A673 (cell line): Measurements from ENCODE around the gene CREB5. TPM values are rescaled to one million over a fixed set of nuclear protein-coding genes. Genes with fewer than 3 reads are reported as not detected.

Experiments
- BruUV-seq: library from RNA; stranded (reverse); fragments of 400-500 nt; replicated peaks from 2 replicates; lab custom pipeline; 2021; lab: Mats Ljungman, UMichigan
- CTCF ChIA-PET: fragments of 300-600 bp; sonication (Branson Sonifier 250); formaldehyde crosslinking; loops from one replicate; lab custom pipeline; 2022; ENCODE audit warnings: antibody characterized with exemption; lab: Charles Lee
- POLR2A ChIA-PET: fragments of 300-600 bp; sonication (Branson Sonifier 250); formaldehyde crosslinking; loops from one replicate; lab custom pipeline; 2022; ENCODE audit warnings: antibody characterized with exemption; ENCODE audit not compliant: low non-redundant PET; lab: Charles Lee
- DNase-seq: peaks from one replicate; pipeline ENCODE4 v3.0.0-alpha.2; 2015; ENCODE audit warnings: low spot score
- H3K27ac ChIP-seq: fragments of 200-600 bp; sonication (generic); 2 replicates; pipeline ENCODE4 v1.5.1; 2016; ENCODE audit warnings: mixed run types, low read depth, mild to moderate bottlenecking, mixed read lengths, antibody characterized with exemption, low read length; ENCODE audit not compliant: poor library complexity, severe bottlenecking
- H3K27me3 ChIP-seq: fragments of 200-600 bp; sonication (generic); replicated peaks from 2 replicates; pipeline ENCODE4 v1.6.1; 2017; ENCODE audit warnings: mixed run types, low read depth, mild to moderate bottlenecking, mixed read lengths, antibody characterized with exemption, low read length; ENCODE audit not compliant: insufficient read depth, poor library complexity
- H3K36me3 ChIP-seq: fragments of 200-600 bp; sonication (generic); 2 replicates; pipeline ENCODE4 v1.6.1; 2016; ENCODE audit warnings: mixed run types, mild to moderate bottlenecking, mixed read lengths, antibody characterized with exemption, low read length; ENCODE audit not compliant: insufficient read depth, poor library complexity, severe bottlenecking
- H3K4me1 ChIP-seq: fragments of 200-600 bp; sonication (generic); 2 replicates; pipeline ENCODE4 v1.6.1; 2017; ENCODE audit warnings: mixed run types, mild to moderate bottlenecking, mixed read lengths, antibody characterized with exemption, low read length; ENCODE audit not compliant: insufficient read depth, poor library complexity, severe bottlenecking
- H3K4me3 ChIP-seq: fragments of 200-600 bp; sonication (generic); 2 replicates; pipeline ENCODE4 v1.5.1; 2016; ENCODE audit warnings: low read depth, mixed run types, mild to moderate bottlenecking, mixed read lengths, low read length; ENCODE audit not compliant: poor library complexity, severe bottlenecking
- H3K9me3 ChIP-seq: fragments of 200-600 bp; sonication (generic); 2 replicates; pipeline ENCODE4 v1.6.1; 2016; ENCODE audit warnings: mixed run types, low read depth, mild to moderate bottlenecking, mixed read lengths, antibody characterized with exemption, low read length; ENCODE audit not compliant: poor library complexity, severe bottlenecking
- EZH2 ChIP-seq: fragments of 200-600 bp; sonication (generic); IDR thresholded peaks from 2 replicates; pipeline ENCODE4 v1.6.1; 2017; ENCODE audit warnings: borderline replicate concordance, low read depth, mild to moderate bottlenecking, mixed read lengths, antibody characterized with exemption, low read length; ENCODE audit not compliant: poor library complexity, severe bottlenecking
- intact Hi-C: fragments of 100-400 bp; cut with micrococcal nuclease; formaldehyde crosslinking; loops from one replicate; pipeline ENCODE4 v1.10.0; 2022; ENCODE audit not compliant: unreplicated experiment
- total RNA-seq: library from RNA; stranded (reverse); gene quantifications from 2 replicates; pipeline ENCODE4 v1.2.3, GENCODE V29; 2021
- TF ChIP-seq, protein P1 (sequence below): fragments of 300-800, 200-600 bp; sonication (generic); conservative IDR thresholded peaks from 2 replicates; pipeline ENCODE4 v1.5.1; 2017; ENCODE audit warnings: low read depth, mild to moderate bottlenecking, antibody characterized with exemption, low read length, moderate library complexity, mixed read lengths

CREB5 gene
- total RNA-seq, 1 experiment from 2014 or later = 10.3 TPM

GRCh38 chr7:28498636-28499035 is 86.3 kb downstream of the CREB5 start:
- DNase-seq = no peak
- BruUV-seq = no TSS peak
- intact Hi-C loops = no loop called here
- ChIA-PET CTCF (no interaction called here), POLR2A (no interaction called here)
- Histone ChIP-seq H3K27me3 (no peaks in the 10 kb centered on the region), H3K9me3 (no peaks in the 10 kb centered on the region), H3K4me1 (no peaks in the 10 kb centered on the region), H3K4me3 (no peak overlapping the region), H3K36me3 (no peaks in the 10 kb centered on the region), H3K27ac (no peak overlapping the region)
- no peak for TF ChIP-seq EZH2
- TF ChIP-seq, protein P1, sequence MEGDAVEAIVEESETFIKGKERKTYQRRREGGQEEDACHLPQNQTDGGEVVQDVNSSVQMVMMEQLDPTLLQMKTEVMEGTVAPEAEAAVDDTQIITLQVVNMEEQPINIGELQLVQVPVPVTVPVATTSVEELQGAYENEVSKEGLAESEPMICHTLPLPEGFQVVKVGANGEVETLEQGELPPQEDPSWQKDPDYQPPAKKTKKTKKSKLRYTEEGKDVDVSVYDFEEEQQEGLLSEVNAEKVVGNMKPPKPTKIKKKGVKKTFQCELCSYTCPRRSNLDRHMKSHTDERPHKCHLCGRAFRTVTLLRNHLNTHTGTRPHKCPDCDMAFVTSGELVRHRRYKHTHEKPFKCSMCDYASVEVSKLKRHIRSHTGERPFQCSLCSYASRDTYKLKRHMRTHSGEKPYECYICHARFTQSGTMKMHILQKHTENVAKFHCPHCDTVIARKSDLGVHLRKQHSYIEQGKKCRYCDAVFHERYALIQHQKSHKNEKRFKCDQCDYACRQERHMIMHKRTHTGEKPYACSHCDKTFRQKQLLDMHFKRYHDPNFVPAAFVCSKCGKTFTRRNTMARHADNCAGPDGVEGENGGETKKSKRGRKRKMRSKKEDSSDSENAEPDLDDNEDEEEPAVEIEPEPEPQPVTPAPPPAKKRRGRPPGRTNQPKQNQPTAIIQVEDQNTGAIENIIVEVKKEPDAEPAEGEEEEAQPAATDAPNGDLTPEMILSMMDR = no peak

- Histone ChIP-seq H3K4me1 (no peaks in the 10 kb centered on the region), H3K27ac (no peak overlapping the region), H3K36me3 (no peaks in the 10 kb centered on the region), H3K27me3 (no peaks in the 10 kb centered on the region), H3K9me3 (no peaks in the 10 kb centered on the region), H3K4me3 (no peak overlapping the region)
- no peak for DNase-seq
- TF ChIP-seq, protein P1 = no peak
- no peak for TF ChIP-seq EZH2
- intact Hi-C loops = no loop called here
- CTCF ChIA-PET = no interaction called here
- POLR2A ChIA-PET = no interaction called here
- no TSS peak for BruUV-seq
Measured at GRCh38 chr7:28500138-28500537, 87.8 kb downstream of the CREB5 start.

- no peak for DNase-seq
- ChIA-PET CTCF (no interaction called here), POLR2A (no interaction called here)
- no peaks in the 10 kb centered on the region for H3K27me3 ChIP-seq
- TF ChIP-seq, protein P1 = no peak
- no peak for TF ChIP-seq EZH2
- no peaks in the 10 kb centered on the region for H3K4me1 ChIP-seq
- intact Hi-C loops = no loop called here
- no peaks in the 10 kb centered on the region for H3K9me3 ChIP-seq
- no peaks in the 10 kb centered on the region for H3K36me3 ChIP-seq
- BruUV-seq = no TSS peak
- H3K4me3 ChIP-seq = no peak overlapping the region
- H3K27ac ChIP-seq = no peak overlapping the region
Measured at GRCh38 chr7:28502408-28502807, 90.1 kb downstream of the CREB5 start.
